Measurements from ENCODE around the gene KCNJ13.

- TF ChIP-seq CTCF (IDR thresholded peaks at IDR 0.05) (no peak), POLR2A (IDR thresholded peaks at IDR 0.05) (no peak)
These were observed 12.7 kb upstream of the KCNJ13 start for GRCh38 chr2:232789082-232789481.

Data from esophagus squamous epithelium (tissue), 4 donors.